Neural crest cell (in vitro differentiated cells): Measurements from ENCODE around the gene RTTN. TPM values are rescaled to one million over a fixed set of nuclear protein-coding genes. Genes with fewer than 3 reads are reported as not detected.

Experiments used
- DNase-seq: peaks from one replicate; pipeline ENCODE4 v3.0.0; 2021; ENCODE audit warnings: low read depth, mixed read lengths, low spot score
- H3K27ac Mint-ChIP-seq: one replicate; pipeline ENCODE4 v1.8.0; 2021; ENCODE audit warnings: mild to moderate bottlenecking, mixed read lengths; ENCODE audit not compliant: unreplicated experiment
- H3K27me3 Mint-ChIP-seq: 2 replicates; pipeline ENCODE4 v1.8.0; 2021; ENCODE audit warnings: low read depth, mild to moderate bottlenecking, mixed read lengths
- H3K36me3 Mint-ChIP-seq: 2 replicates; pipeline ENCODE4 v1.8.0; 2021; ENCODE audit warnings: low read depth, mild to moderate bottlenecking, mixed read lengths
- H3K4me1 Mint-ChIP-seq: 2 replicates; pipeline ENCODE4 v1.8.0; 2021; ENCODE audit warnings: mixed read lengths
- H3K4me3 Mint-ChIP-seq: one replicate; pipeline ENCODE4 v1.8.0; 2021; ENCODE audit warnings: mild to moderate bottlenecking, mixed read lengths
- H3K9me3 Mint-ChIP-seq: 2 replicates; pipeline ENCODE4 v1.8.0; 2021; ENCODE audit warnings: mixed read lengths
- total RNA-seq: library from RNA; stranded (reverse); gene quantifications from 2 replicates; pipeline ENCODE4 v1.2.1, GENCODE V29; 2021
- TF ChIP-seq, protein P1 (sequence below): fragments of 200-600 bp; sonication (generic); conservative IDR thresholded peaks from 2 replicates; pipeline ENCODE4 v1.5.0; 2021; ENCODE audit warnings: antibody characterized with exemption, mild to moderate bottlenecking

RTTN gene
- total RNA-seq, 1 donor from 2014 or later: 34.8 TPM

DNA sequence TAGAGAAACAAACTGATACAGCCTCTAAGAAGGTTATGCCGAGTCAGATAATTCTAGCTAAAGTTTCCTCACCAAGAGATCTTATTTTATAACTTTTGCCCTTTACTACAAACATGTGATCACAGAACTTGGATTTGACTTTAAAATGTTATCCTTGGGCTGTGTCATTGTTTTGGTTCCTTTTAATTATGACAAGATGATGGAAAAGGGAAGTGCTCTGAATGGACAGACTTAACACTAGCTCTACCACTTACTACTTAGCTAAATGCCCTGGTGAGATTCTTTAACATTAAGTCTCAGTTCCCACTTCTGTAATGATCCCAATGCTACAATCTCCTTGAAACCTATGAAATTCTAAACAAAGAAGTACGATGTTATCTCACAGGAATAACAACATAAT is 69.9 kb downstream of the RTTN start:
- Mint-ChIP-seq H3K36me3 (peaks cover 5% of the 10 kb centered on the region), H3K9me3 (no peaks in the 10 kb centered on the region), H3K27me3 (no peaks in the 10 kb centered on the region), H3K4me1 (no peaks in the 10 kb centered on the region), H3K4me3 (no peak overlapping the region), H3K27ac (no peak overlapping the region)
- TF ChIP-seq, protein P1, sequence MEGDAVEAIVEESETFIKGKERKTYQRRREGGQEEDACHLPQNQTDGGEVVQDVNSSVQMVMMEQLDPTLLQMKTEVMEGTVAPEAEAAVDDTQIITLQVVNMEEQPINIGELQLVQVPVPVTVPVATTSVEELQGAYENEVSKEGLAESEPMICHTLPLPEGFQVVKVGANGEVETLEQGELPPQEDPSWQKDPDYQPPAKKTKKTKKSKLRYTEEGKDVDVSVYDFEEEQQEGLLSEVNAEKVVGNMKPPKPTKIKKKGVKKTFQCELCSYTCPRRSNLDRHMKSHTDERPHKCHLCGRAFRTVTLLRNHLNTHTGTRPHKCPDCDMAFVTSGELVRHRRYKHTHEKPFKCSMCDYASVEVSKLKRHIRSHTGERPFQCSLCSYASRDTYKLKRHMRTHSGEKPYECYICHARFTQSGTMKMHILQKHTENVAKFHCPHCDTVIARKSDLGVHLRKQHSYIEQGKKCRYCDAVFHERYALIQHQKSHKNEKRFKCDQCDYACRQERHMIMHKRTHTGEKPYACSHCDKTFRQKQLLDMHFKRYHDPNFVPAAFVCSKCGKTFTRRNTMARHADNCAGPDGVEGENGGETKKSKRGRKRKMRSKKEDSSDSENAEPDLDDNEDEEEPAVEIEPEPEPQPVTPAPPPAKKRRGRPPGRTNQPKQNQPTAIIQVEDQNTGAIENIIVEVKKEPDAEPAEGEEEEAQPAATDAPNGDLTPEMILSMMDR: no peak
- no peak for DNase-seq

DNA sequence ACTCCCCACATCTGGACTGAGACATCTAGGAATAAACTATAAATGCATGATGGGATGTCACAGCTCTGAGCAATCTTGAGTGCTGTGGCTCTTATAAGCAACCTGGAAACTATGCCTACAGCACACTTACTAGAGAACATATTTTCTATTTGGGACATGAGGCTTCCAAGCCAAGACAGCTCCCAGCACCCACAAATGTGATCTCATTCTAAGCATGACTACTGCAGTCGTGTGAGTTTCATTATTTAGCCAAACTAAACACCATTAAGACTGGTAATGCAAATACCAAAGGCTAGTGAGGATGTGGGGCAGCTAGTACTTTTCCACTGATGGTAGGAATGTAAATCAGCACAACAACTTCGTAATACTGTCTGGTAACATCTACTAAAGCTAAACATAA is 72.5 kb downstream of the RTTN start:
- Mint-ChIP-seq H3K4me1 (no peaks in the 10 kb centered on the region), H3K9me3 (peaks cover 5% of the 10 kb centered on the region), H3K27ac (no peak overlapping the region), H3K36me3 (peaks cover 20% of the 10 kb centered on the region), H3K4me3 (no peak overlapping the region), H3K27me3 (no peaks in the 10 kb centered on the region)
- DNase-seq: no peak
- TF ChIP-seq, protein P1: no peak

GRCh38 chr18:70128271-70128670 is 77.2 kb downstream of the RTTN start:
- Mint-ChIP-seq H3K27ac (no peak overlapping the region), H3K9me3 (peaks cover 5% of the 10 kb centered on the region), H3K4me1 (no peaks in the 10 kb centered on the region), H3K4me3 (no peak overlapping the region), H3K36me3 (peaks cover 17% of the 10 kb centered on the region), H3K27me3 (no peaks in the 10 kb centered on the region)
- no peak for DNase-seq
- TF ChIP-seq, protein P1: no peak

- H3K4me1 Mint-ChIP-seq: no peaks in the 10 kb centered on the region
- peaks cover 17% of the 10 kb centered on the region for H3K36me3 Mint-ChIP-seq
- no peak overlapping the region for H3K27ac Mint-ChIP-seq
- TF ChIP-seq, protein P1: no peak
- no peaks in the 10 kb centered on the region for H3K27me3 Mint-ChIP-seq
- no peak overlapping the region for H3K4me3 Mint-ChIP-seq
- DNase-seq: no peak
- peaks cover 5% of the 10 kb centered on the region for H3K9me3 Mint-ChIP-seq
Observed at GRCh38 chr18:70127359-70127758, 78.1 kb downstream of the RTTN start.

DNA sequence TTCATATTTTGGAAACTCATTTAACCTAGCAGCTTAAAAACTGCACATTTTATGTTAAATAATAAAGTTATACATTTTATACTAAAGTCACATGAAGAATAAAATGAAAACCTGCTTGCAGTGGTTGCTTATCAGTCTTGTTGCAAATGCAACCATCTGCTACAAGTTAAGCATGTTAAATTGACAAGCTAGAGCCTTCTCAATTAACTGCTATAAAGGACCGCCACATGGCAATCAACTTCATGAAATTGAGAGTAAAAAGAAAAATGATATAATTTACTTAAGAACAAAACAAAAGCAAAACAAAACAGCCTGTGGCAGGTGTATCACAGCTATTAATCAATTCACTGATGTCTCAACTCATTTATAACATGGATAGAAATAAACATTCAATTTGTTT is 78.7 kb downstream of the RTTN start:
- H3K36me3 Mint-ChIP-seq: peaks cover 17% of the 10 kb centered on the region
- H3K4me1 Mint-ChIP-seq: no peaks in the 10 kb centered on the region
- DNase-seq: no peak
- peaks cover 5% of the 10 kb centered on the region for H3K9me3 Mint-ChIP-seq
- H3K27me3 Mint-ChIP-seq: no peaks in the 10 kb centered on the region
- H3K4me3 Mint-ChIP-seq: no peak overlapping the region
- TF ChIP-seq, protein P1: no peak
- no peak overlapping the region for H3K27ac Mint-ChIP-seq

- no peak for DNase-seq
- Mint-ChIP-seq H3K27me3 (no peaks in the 10 kb centered on the region), H3K27ac (no peak overlapping the region), H3K36me3 (peaks cover 6% of the 10 kb centered on the region), H3K9me3 (peaks cover 3% of the 10 kb centered on the region), H3K4me1 (no peaks in the 10 kb centered on the region), H3K4me3 (no peak overlapping the region)
- TF ChIP-seq, protein P1: no peak
Observed at GRCh38 chr18:70124139-70124538, 81.3 kb downstream of the RTTN start.
